ENCODE results near the gene GIMAP7. TPM values are rescaled to one million over a fixed set of nuclear protein-coding genes. Genes with fewer than 3 reads are reported as not detected.

The GIMAP7 gene
- total and polyA plus RNA-seq, 7 experiments from 2014 or later: 66.3 to 1,293 (median 549) TPM

GRCh38 chr7:150556521-150557138 lies 42.0 kb downstream of the GIMAP7 start:
- intact Hi-C loops (cut with micrococcal nuclease): loop anchor here in 1 of 2 donors (1.0 to 2.0 kb wide), 4 partner anchors 8 to 108 kb away; no protein-coding TSS in a partner anchor
- Histone ChIP-seq H3K4me3 (ENCODE audit: low read length) (peak overlapping the region; percentile 42), H3K27me3 (ENCODE audit: control insufficient read depth in 2 of 2, insufficient read depth in 2 of 2, low read length in 2 of 2) (no peaks in the 10 kb centered on the region), H3K27ac (ENCODE audit: low read depth, low read length) (peak overlapping the region; percentile 66), H3K4me1 (ENCODE audit: control insufficient read depth in 2 of 2, insufficient read depth in 2 of 2, low read length in 2 of 2) (peaks cover 47 to 74% of the 10 kb centered on the region in 2 donors), H3K36me3 (ENCODE audit: control insufficient read depth in 2 of 3, insufficient read depth in 3 of 3, low read length in 3 of 3) (no peaks in the 10 kb centered on the region), H3K9me3 (ENCODE audit: control insufficient read depth in 2 of 3, low read length in 3 of 3) (peaks cover 8 to 16% (median 10%) of the 10 kb centered on the region in 3 experiments)
- peak overlapping the region; percentile 89 to 99 (median 94) for H3K27ac Mint-ChIP-seq
- ATAC-seq: peak; percentile 99
- H3K4me1 Mint-ChIP-seq: peaks cover 45 to 95% (median 90%) of the 10 kb centered on the region in 7 donors
- peaks cover 34 to 82% (median 46%) of the 10 kb centered on the region in 5 donors for H3K36me3 Mint-ChIP-seq
- ChIA-PET POLR2A (interaction anchor here (0.6 to 8.8 kb wide), 12 partner anchors 9 to 199 kb away, joined by 3 to 182 read pairs (median 6); partner anchors contain the start of genes GIMAP1, GIMAP4 and GIMAP7), CTCF (no interaction called here)
- peaks cover 12 to 86% (median 53%) of the 10 kb centered on the region in 11 donors for H3K9me3 Mint-ChIP-seq
- peak overlapping the region; percentile 48 to 92 (median 78) for H3K4me3 Mint-ChIP-seq
- peak in 7 of 9 donors; percentile 45 to 84 (median 73) for DNase-seq
- no peaks in the 10 kb centered on the region for H3K27me3 Mint-ChIP-seq

- Histone ChIP-seq H3K4me3 (ENCODE audit: low read length) (peak overlapping the region; percentile 38), H3K4me1 (ENCODE audit: control insufficient read depth in 2 of 2, insufficient read depth in 2 of 2, low read length in 2 of 2) (peaks cover 57 to 74% of the 10 kb centered on the region in 2 donors), H3K36me3 (ENCODE audit: control insufficient read depth in 2 of 3, insufficient read depth in 3 of 3, low read length in 3 of 3) (no peaks in the 10 kb centered on the region), H3K27ac (ENCODE audit: low read depth, low read length) (no peak overlapping the region), H3K27me3 (ENCODE audit: control insufficient read depth in 2 of 2, insufficient read depth in 2 of 2, low read length in 2 of 2) (no peaks in the 10 kb centered on the region), H3K9me3 (ENCODE audit: control insufficient read depth in 2 of 3, low read length in 3 of 3) (peaks cover 5 to 16% (median 6%) of the 10 kb centered on the region in 3 experiments)
- H3K9me3 Mint-ChIP-seq: peaks cover 0 to 53% (median 26%) of the 10 kb centered on the region in 11 donors
- ChIA-PET CTCF (interaction anchor here (2.3 kb wide), 1 partner anchor 112 kb away, joined by 8 read pairs; no protein-coding TSS in a partner anchor), POLR2A (interaction anchor here (0.7 to 16.1 kb wide), 13 partner anchors 19 to 195 kb away, joined by 3 to 526 read pairs (median 10); partner anchors contain the start of genes GIMAP1, GIMAP2, GIMAP6 and GIMAP7)
- ATAC-seq (no peak), DNase-seq (no peak)
- intact Hi-C loops (cut with micrococcal nuclease): loop anchor here in 1 of 2 donors (10.0 kb wide), 1 partner anchor 276 kb away; no protein-coding TSS in a partner anchor
- peaks cover 6 to 59% (median 18%) of the 10 kb centered on the region in 5 donors for H3K36me3 Mint-ChIP-seq
- H3K4me1 Mint-ChIP-seq: peaks cover 40 to 93% (median 88%) of the 10 kb centered on the region in 7 donors
- peak overlapping the region in 6 of 10 donors; percentile 2 to 96 (median 63) for H3K4me3 Mint-ChIP-seq
- H3K27me3 Mint-ChIP-seq: no peaks in the 10 kb centered on the region
- H3K27ac Mint-ChIP-seq: peak overlapping the region; percentile 6 to 97 (median 92)
These were observed 45.8 kb downstream of the GIMAP7 start for GRCh38 chr7:150560486-150560885.

- H3K9me3 Mint-ChIP-seq: peaks cover 0 to 40% (median 20%) of the 10 kb centered on the region in 11 donors
- DNase-seq: no peak
These were observed 48.2 kb downstream of the GIMAP7 start for GRCh38 chr7:150562919-150563318.

GRCh38 chr7:150564006-150564405 lies 49.3 kb downstream of the GIMAP7 start:
- H3K27me3 Mint-ChIP-seq: no peaks in the 10 kb centered on the region
- peak overlapping the region; percentile 21 for H3K4me3 ChIP-seq (ENCODE audit: low read length)
- peaks cover 43 to 62% of the 10 kb centered on the region in 2 donors for H3K4me1 ChIP-seq (ENCODE audit: control insufficient read depth in 2 of 2, insufficient read depth in 2 of 2, low read length in 2 of 2)
- peak; percentile 55 for ATAC-seq
- H3K9me3 Mint-ChIP-seq: peaks cover 0 to 35% (median 22%) of the 10 kb centered on the region in 11 donors
- POLR2A ChIA-PET: interaction anchor here (0.6 to 16.1 kb wide), 31 partner anchors 9 to 192 kb away, joined by 3 to 526 read pairs (median 7); partner anchors contain the start of genes GIMAP1, GIMAP2, GIMAP6 and GIMAP7
- intact Hi-C loops (cut with micrococcal nuclease): loop anchor here (1.0 to 10.0 kb wide), 2 partner anchors 8 to 279 kb away; no protein-coding TSS in a partner anchor
- H3K9me3 ChIP-seq (ENCODE audit: control insufficient read depth in 2 of 3, low read length in 3 of 3): peaks cover 5 to 16% (median 6%) of the 10 kb centered on the region in 3 experiments
- H3K27me3 ChIP-seq (ENCODE audit: control insufficient read depth in 2 of 2, insufficient read depth in 2 of 2, low read length in 2 of 2): no peaks in the 10 kb centered on the region
- peak in 3 of 9 donors; percentile 23 to 61 (median 48) for DNase-seq
- peaks cover 0 to 7% (median 0%) of the 10 kb centered on the region in 3 experiments for H3K36me3 ChIP-seq (ENCODE audit: control insufficient read depth in 2 of 3, insufficient read depth in 3 of 3, low read length in 3 of 3)
- H3K4me1 Mint-ChIP-seq: peaks cover 31 to 85% (median 74%) of the 10 kb centered on the region in 7 donors
- H3K4me3 Mint-ChIP-seq: peak overlapping the region; percentile 75 to 96 (median 84)
- H3K27ac Mint-ChIP-seq: peak overlapping the region; percentile 92 to 97 (median 95)
- H3K27ac ChIP-seq (ENCODE audit: low read depth, low read length): peak overlapping the region; percentile 84
- peaks cover 19 to 56% (median 38%) of the 10 kb centered on the region in 5 donors for H3K36me3 Mint-ChIP-seq
- CTCF ChIA-PET: interaction anchor here (1.0 to 2.0 kb wide), 5 partner anchors 44 to 153 kb away, joined by 3 to 9 read pairs (median 5); partner anchors contain the start of genes GIMAP1 and GIMAP8

More at GRCh38 chr7:150562919-150563318, 48.2 kb downstream of the GIMAP7 start:
- no peaks in the 10 kb centered on the region for H3K27me3 Mint-ChIP-seq
- Histone ChIP-seq H3K27ac (ENCODE audit: low read depth, low read length) (peak overlapping the region; percentile 84), H3K27me3 (ENCODE audit: control insufficient read depth in 2 of 2, insufficient read depth in 2 of 2, low read length in 2 of 2) (no peaks in the 10 kb centered on the region), H3K9me3 (ENCODE audit: control insufficient read depth in 2 of 3, low read length in 3 of 3) (peaks cover 5 to 16% (median 6%) of the 10 kb centered on the region in 3 experiments), H3K4me1 (ENCODE audit: control insufficient read depth in 2 of 2, insufficient read depth in 2 of 2, low read length in 2 of 2) (peaks cover 47 to 71% of the 10 kb centered on the region in 2 donors), H3K4me3 (ENCODE audit: low read length) (peak overlapping the region; percentile 21), H3K36me3 (ENCODE audit: control insufficient read depth in 2 of 3, insufficient read depth in 3 of 3, low read length in 3 of 3) (peaks cover 0 to 5% (median 0%) of the 10 kb centered on the region in 3 experiments)
- peak overlapping the region; percentile 75 to 96 (median 84) for H3K4me3 Mint-ChIP-seq
- peaks cover 34 to 90% (median 79%) of the 10 kb centered on the region in 7 donors for H3K4me1 Mint-ChIP-seq
- no peak for ATAC-seq
- peaks cover 14 to 55% (median 27%) of the 10 kb centered on the region in 5 donors for H3K36me3 Mint-ChIP-seq
- ChIA-PET POLR2A (interaction anchor here (0.6 to 16.1 kb wide), 25 partner anchors 10 to 193 kb away, joined by 3 to 526 read pairs (median 7); partner anchors contain the start of genes GIMAP1, GIMAP2, GIMAP5 and GIMAP6), CTCF (interaction anchor here (0.7 to 1.2 kb wide), 6 partner anchors 10 to 123 kb away, joined by 3 to 5 read pairs (median 3); partner anchors contain the start of genes GIMAP2 and GIMAP6)
- peak overlapping the region; percentile 92 to 97 (median 95) for H3K27ac Mint-ChIP-seq
- intact Hi-C loops (cut with micrococcal nuclease): loop anchor here (1.0 to 10.0 kb wide), 2 partner anchors 12 to 278 kb away; no protein-coding TSS in a partner anchor

GRCh38 chr7:150564566-150564965 lies 49.9 kb downstream of the GIMAP7 start:
- peaks cover 43 to 63% of the 10 kb centered on the region in 2 donors for H3K4me1 ChIP-seq (ENCODE audit: control insufficient read depth in 2 of 2, insufficient read depth in 2 of 2, low read length in 2 of 2)
- ATAC-seq (no peak), DNase-seq (no peak)
- no peaks in the 10 kb centered on the region for H3K27me3 ChIP-seq (ENCODE audit: control insufficient read depth in 2 of 2, insufficient read depth in 2 of 2, low read length in 2 of 2)
- no peaks in the 10 kb centered on the region for H3K27me3 Mint-ChIP-seq
- intact Hi-C loops (cut with micrococcal nuclease): loop anchor here (1.0 to 10.0 kb wide), 2 partner anchors 8 to 280 kb away; no protein-coding TSS in a partner anchor
- peaks cover 5 to 16% (median 6%) of the 10 kb centered on the region in 3 experiments for H3K9me3 ChIP-seq (ENCODE audit: control insufficient read depth in 2 of 3, low read length in 3 of 3)
- ChIA-PET POLR2A (interaction anchor here (0.7 to 16.1 kb wide), 27 partner anchors 8 to 191 kb away, joined by 3 to 526 read pairs (median 9); partner anchors contain the start of genes GIMAP1, GIMAP2, GIMAP6 and GIMAP7), CTCF (interaction anchor here (1.0 to 2.0 kb wide), 4 partner anchors 59 to 152 kb away, joined by 3 to 9 read pairs (median 4); partner anchors contain the start of genes GIMAP1 and GIMAP8)
- peak overlapping the region; percentile 92 to 97 (median 95) for H3K27ac Mint-ChIP-seq
- peaks cover 0 to 37% (median 25%) of the 10 kb centered on the region in 11 donors for H3K9me3 Mint-ChIP-seq
- peak overlapping the region; percentile 84 for H3K27ac ChIP-seq (ENCODE audit: low read depth, low read length)
- peaks cover 37 to 87% (median 77%) of the 10 kb centered on the region in 7 donors for H3K4me1 Mint-ChIP-seq
- H3K4me3 ChIP-seq (ENCODE audit: low read length): peak overlapping the region; percentile 21
- peak overlapping the region; percentile 70 to 96 (median 84) for H3K4me3 Mint-ChIP-seq
- H3K36me3 ChIP-seq (ENCODE audit: control insufficient read depth in 2 of 3, insufficient read depth in 3 of 3, low read length in 3 of 3): peaks cover 0 to 7% (median 0%) of the 10 kb centered on the region in 3 experiments
- peaks cover 24 to 59% (median 40%) of the 10 kb centered on the region in 5 donors for H3K36me3 Mint-ChIP-seq
